Endothelial cell of umbilical vein (primary cell): ENCODE results near the gene FAM53B. TPM values are rescaled to one million over a fixed set of nuclear protein-coding genes. Genes with fewer than 3 reads are reported as not detected.

Source experiments
- BruUV-seq: library from RNA; stranded (reverse); fragments of 400-500 nt; replicated peaks from 2 replicates; lab custom pipeline; 2021; lab: Mats Ljungman, UMichigan
- CTCF ChIA-PET: fragments of 300-600, 350-600 bp; sonication (Branson Sonifier 250); formaldehyde crosslinking; loops from one replicate; lab custom pipeline; 2021; ENCODE audit warnings: antibody characterized with exemption, inconsistent platforms; lab: Charles Lee
- POLR2A ChIA-PET: fragments of 300-600, 350-600 bp; sonication (Branson Sonifier 250); formaldehyde crosslinking; loops from one replicate; lab custom pipeline; 2021; ENCODE audit warnings: antibody characterized with exemption, inconsistent platforms; lab: Charles Lee
- DNase-seq: peaks from one replicate; pipeline ENCODE4 v3.0.0-alpha.2; 2011; ENCODE audit warnings: low read depth, low spot score
- FAIRE-seq: peaks from 2 replicates; lab custom pipeline; 2011; peaks lifted over from hg19 to GRCh38; lab: Jason Lieb, UNC
- H2AFZ ChIP-seq: 2 replicates; pipeline ENCODE4 v1.6.0; 2012; ENCODE audit warnings: low read depth, low read length, control low read depth, inconsistent platforms
- H3K27ac ChIP-seq: 2 replicates; pipeline ENCODE4 v1.5.1; 2011; ENCODE audit warnings: low read depth, mild to moderate bottlenecking, control low read depth, low read length, moderate library complexity; ENCODE audit not compliant: insufficient read depth
- H3K27me3 ChIP-seq, 2 experiments: 2 replicates each; pipeline versions ENCODE4 v1.6.0 to v1.6.1; 2011; ENCODE audit warnings: low read length in 2 of 2, mixed read lengths in 1 of 2; ENCODE audit not compliant: control insufficient read depth in 2 of 2, insufficient read depth in 2 of 2
- H3K36me3 ChIP-seq, 2 experiments: 2 replicates in 1 of 2; 3 replicates in 1 of 2; pipeline ENCODE4 v1.5.1; 2011; ENCODE audit warnings: low read length in 2 of 2, mild to moderate bottlenecking in 1 of 2, moderate library complexity in 1 of 2; ENCODE audit not compliant: control insufficient read depth in 2 of 2, insufficient read depth in 2 of 2; ENCODE audit errors: extremely low read depth in 1 of 2
- H3K4me1 ChIP-seq: 3 replicates; pipeline ENCODE4 v1.5.1; 2011; ENCODE audit warnings: mild to moderate bottlenecking, low read length; ENCODE audit not compliant: control insufficient read depth, insufficient read depth; ENCODE audit errors: extremely low read depth
- H3K4me2 ChIP-seq: 2 replicates; pipeline ENCODE4 v1.6.1; 2011; ENCODE audit warnings: low read length, control low read depth, mixed read lengths; ENCODE audit not compliant: insufficient read depth
- H3K4me3 ChIP-seq, 3 experiments: fragments of 200-600 bp in 1 of 3; sonication (generic), shearing (Covaris generic) in 1 of 3; replicated peaks in 1 of 3; 2 replicates each; pipeline ENCODE4 v1.5.1; 2011 to 2016; ENCODE audit warnings: control low read depth in 3 of 3, low read length in 3 of 3, mild to moderate bottlenecking in 2 of 3, inconsistent platforms in 1 of 3, low read depth in 1 of 3, moderate library complexity in 1 of 3; ENCODE audit not compliant: insufficient read depth in 1 of 3
- H3K79me2 ChIP-seq: 2 replicates; pipeline ENCODE4 v1.6.0; 2012; ENCODE audit warnings: low read length, inconsistent platforms; ENCODE audit not compliant: control insufficient read depth, insufficient read depth
- H3K9ac ChIP-seq: replicated peaks from 2 replicates; pipeline ENCODE3; 2011; ENCODE audit warnings: low read length, control low read depth; ENCODE audit not compliant: insufficient read depth; ENCODE audit errors: extremely low read depth
- H3K9me1 ChIP-seq: replicated peaks from 3 replicates; pipeline ENCODE4 v1.6.0; 2011; ENCODE audit warnings: mild to moderate bottlenecking, low read length; ENCODE audit not compliant: control insufficient read depth, insufficient read depth; ENCODE audit errors: extremely low read depth
- H3K9me3 ChIP-seq: replicated peaks from 2 replicates; pipeline ENCODE4 v1.5.1; 2012; ENCODE audit warnings: low read length, inconsistent platforms; ENCODE audit not compliant: control insufficient read depth, insufficient read depth
- H4K20me1 ChIP-seq: replicated peaks from 2 replicates; pipeline ENCODE3; 2011; ENCODE audit warnings: mild to moderate bottlenecking, low read length; ENCODE audit not compliant: control insufficient read depth, insufficient read depth; ENCODE audit errors: extremely low read depth
- EZH2 ChIP-seq: IDR thresholded peaks from 2 replicates; pipeline ENCODE4 v1.6.1; 2012; ENCODE audit warnings: borderline replicate concordance, low read depth, mild to moderate bottlenecking, moderate library complexity, low read length, inconsistent platforms; ENCODE audit not compliant: severe bottlenecking
- FOS ChIP-seq: IDR thresholded peaks from 2 replicates; pipeline ENCODE4 v1.6.1; 2011; ENCODE audit warnings: mild to moderate bottlenecking, low read length, moderate library complexity, borderline replicate concordance; ENCODE audit not compliant: insufficient read depth
- GATA2 ChIP-seq: IDR thresholded peaks from 2 replicates; pipeline ENCODE4 v1.7.0; 2011; ENCODE audit warnings: low read depth, mild to moderate bottlenecking, moderate library complexity, mixed read lengths, low read length; ENCODE audit not compliant: insufficient read length, insufficient read depth
- POLR2A ChIP-seq: IDR thresholded peaks from 2 replicates; pipeline ENCODE4 v1.6.1; 2012; ENCODE audit warnings: low read depth, mild to moderate bottlenecking, control low read depth, low read length
- POLR2AphosphoS5 ChIP-seq: IDR thresholded peaks from 2 replicates; pipeline ENCODE4 v1.6.1; 2012; ENCODE audit warnings: low read depth, mild to moderate bottlenecking, control low read depth, low read length, moderate library complexity; ENCODE audit not compliant: insufficient read depth
- dilution Hi-C: fragments of 300-500 bp; cut with MboI; formaldehyde crosslinking; loops from one replicate; pipeline ENCODE4 v1.15.0; 2019; ENCODE audit warnings: low sequenced_read_pairs; ENCODE audit not compliant: extremely low pct_ligation_motif_present
- intact Hi-C: fragments of 100-400 bp; cut with micrococcal nuclease; formaldehyde crosslinking; loops from one replicate; pipeline ENCODE4 v1.10.0; 2022
- polyA plus RNA-seq, 4 experiments: library from polyadenylated mRNA; depleted of rRNA in 3 of 4; stranded (reverse) in 3 of 4; unstranded in 1 of 4; fragments of >200 nt; gene quantifications; 2 replicates each; pipeline versions ENCODE4 v1.2.1 to v1.2.3, GENCODE V29; 2011 to 2012; ENCODE audit warnings: missing spikeins in 1 of 4
- total RNA-seq: library from RNA; stranded (reverse); gene quantifications from 2 replicates; pipeline ENCODE4 v1.2.3, GENCODE V29; 2021
- TF ChIP-seq, protein P1 (sequence below), 2 donors: IDR thresholded peaks; 1 replicate in 1 of 2; 2 replicates in 1 of 2; pipeline ENCODE4 v1.5.1; 2011; ENCODE audit warnings: low read length in 2 of 2, mild to moderate bottlenecking in 2 of 2, moderate library complexity in 2 of 2, control low read depth in 1 of 2, inconsistent platforms in 1 of 2, low read depth in 1 of 2; ENCODE audit not compliant: insufficient read depth in 1 of 2; ENCODE audit errors: extremely low read depth in 1 of 2
- TF ChIP-seq, protein P2 (sequence below): IDR thresholded peaks from 2 replicates; pipeline ENCODE4 v1.6.1; 2011; ENCODE audit not compliant: insufficient read depth, insufficient read length

FAM53B gene
- total and polyA plus RNA-seq, 2 donors (not counting 3 experiments of a cell fraction or from before 2014, with no cell fraction given) = 8.5 to 21.1 TPM

GRCh38 chr10:124700293-124701037, 43.7 kb downstream of the FAM53B start:
- CTCF ChIA-PET = interaction anchor here (0.7 to 3.4 kb wide), 19 partner anchors 11 to 88 kb away, joined by 3 to 54 read pairs (median 5); no protein-coding TSS in a partner anchor

More at GRCh38 chr10:124700293-124701037, 43.7 kb downstream of the FAM53B start:
- Histone ChIP-seq H3K9me1 (no peaks in the 10 kb centered on the region), H3K9ac (no peak overlapping the region), H3K27me3 (no peaks in the 10 kb centered on the region), H3K4me3 (no peak overlapping the region), H3K9me3 (no peaks in the 10 kb centered on the region), H3K79me2 (no peaks in the 10 kb centered on the region), H4K20me1 (no peaks in the 10 kb centered on the region), H3K36me3 (peaks cover 0 to 3% of the 10 kb centered on the region in 2 experiments), H3K4me1 (peaks cover 19% of the 10 kb centered on the region), H3K27ac (no peak overlapping the region), H2AFZ (no peak overlapping the region), H3K4me2 (no peak overlapping the region)
- TF ChIP-seq EZH2 = no peak
- TF ChIP-seq FOS = no peak
- no peak for TF ChIP-seq POLR2AphosphoS5
- TF ChIP-seq, protein P1, sequence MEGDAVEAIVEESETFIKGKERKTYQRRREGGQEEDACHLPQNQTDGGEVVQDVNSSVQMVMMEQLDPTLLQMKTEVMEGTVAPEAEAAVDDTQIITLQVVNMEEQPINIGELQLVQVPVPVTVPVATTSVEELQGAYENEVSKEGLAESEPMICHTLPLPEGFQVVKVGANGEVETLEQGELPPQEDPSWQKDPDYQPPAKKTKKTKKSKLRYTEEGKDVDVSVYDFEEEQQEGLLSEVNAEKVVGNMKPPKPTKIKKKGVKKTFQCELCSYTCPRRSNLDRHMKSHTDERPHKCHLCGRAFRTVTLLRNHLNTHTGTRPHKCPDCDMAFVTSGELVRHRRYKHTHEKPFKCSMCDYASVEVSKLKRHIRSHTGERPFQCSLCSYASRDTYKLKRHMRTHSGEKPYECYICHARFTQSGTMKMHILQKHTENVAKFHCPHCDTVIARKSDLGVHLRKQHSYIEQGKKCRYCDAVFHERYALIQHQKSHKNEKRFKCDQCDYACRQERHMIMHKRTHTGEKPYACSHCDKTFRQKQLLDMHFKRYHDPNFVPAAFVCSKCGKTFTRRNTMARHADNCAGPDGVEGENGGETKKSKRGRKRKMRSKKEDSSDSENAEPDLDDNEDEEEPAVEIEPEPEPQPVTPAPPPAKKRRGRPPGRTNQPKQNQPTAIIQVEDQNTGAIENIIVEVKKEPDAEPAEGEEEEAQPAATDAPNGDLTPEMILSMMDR (IDR thresholded peaks at IDR 0.05; ENCODE audit: extremely low read depth in 1 of 2, insufficient read depth in 1 of 2, low read depth in 1 of 2, low read length in 2 of 2) = no peak
- no peak for TF ChIP-seq POLR2A
- no peak for TF ChIP-seq GATA2
- TF ChIP-seq, protein P2, sequence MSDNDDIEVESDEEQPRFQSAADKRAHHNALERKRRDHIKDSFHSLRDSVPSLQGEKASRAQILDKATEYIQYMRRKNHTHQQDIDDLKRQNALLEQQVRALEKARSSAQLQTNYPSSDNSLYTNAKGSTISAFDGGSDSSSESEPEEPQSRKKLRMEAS = no peak
- DNase-seq = no peak
- no peak for FAIRE-seq
- dilution Hi-C loops (no loop called here), intact Hi-C loops (loop anchor here (1.0 to 2.0 kb wide), 4 partner anchors 14 to 54 kb away; no protein-coding TSS in a partner anchor)
- POLR2A ChIA-PET = no interaction called here
- no TSS peak for BruUV-seq
